HEK293 (cell line): ENCODE results near the gene APOBEC2.

Experiments used
- CTCF ChIA-PET: fragments of 350-600 bp; formaldehyde crosslinking; extraction: SDS; loops from one replicate; lab custom pipeline; 2021; ENCODE audit warnings: antibody characterized with exemption; lab: Yijun Ruan, JAX
- POLR2A ChIA-PET: fragments of 300-600 bp; formaldehyde crosslinking; extraction: SDS; loops from one replicate; lab custom pipeline; 2020; ENCODE audit warnings: antibody characterized with exemption, inconsistent platforms; lab: Yijun Ruan, JAX
- H3K27ac ChIP-seq: fragments of 200-500 bp; sonication (Bioruptor generic); 2 replicates; pipeline ENCODE4 v1.5.1; 2014; ENCODE audit warnings: low read depth, low read length, control low read depth, inconsistent platforms; ENCODE audit errors: extremely low read depth
- H3K36me3 ChIP-seq, 2 experiments: fragments of 200-500 bp in 1 of 2; sonication (Bioruptor generic) in 1 of 2; 1 replicate in 1 of 2; 2 replicates in 1 of 2; pipeline ENCODE4 v1.5.1; 2014 to 2017; ENCODE audit warnings: inconsistent platforms in 2 of 2, low read length in 2 of 2; ENCODE audit not compliant: control insufficient read depth in 2 of 2, insufficient read depth in 1 of 2
- H3K4me1 ChIP-seq: fragments of 200-500 bp; sonication (Bioruptor generic); 2 replicates; pipeline ENCODE4 v1.5.1; 2014; ENCODE audit warnings: mild to moderate bottlenecking, low read length, inconsistent platforms; ENCODE audit not compliant: control insufficient read depth, insufficient read depth
- H3K4me3 ChIP-seq: 2 replicates; pipeline ENCODE4 v1.5.1; 2011; ENCODE audit warnings: low read depth, mild to moderate bottlenecking, control low read depth, low read length, moderate library complexity
- H3K9me3 ChIP-seq: fragments of 200-500 bp; sonication (Bioruptor generic); 2 replicates; pipeline ENCODE4 v1.5.1; 2014; ENCODE audit warnings: low read depth, low read length, inconsistent platforms; ENCODE audit not compliant: control insufficient read depth, insufficient read depth
- KLF17 ChIP-seq: fragments of 450-650 bp; formaldehyde crosslinking; IDR thresholded peaks from 2 replicates; pipeline ENCODE4 v1.5.1; 2016; ENCODE audit warnings: missing biosample characterization, missing genetic modification characterization
- SP3 ChIP-seq: fragments of 450-650 bp; formaldehyde crosslinking; IDR thresholded peaks from 2 replicates; pipeline ENCODE4 v1.5.1; 2016; ENCODE audit warnings: missing biosample characterization, missing genetic modification characterization
- SP7 ChIP-seq: fragments of 450-650 bp; formaldehyde crosslinking; IDR thresholded peaks from 2 replicates; pipeline ENCODE4 v1.5.1; 2016; ENCODE audit warnings: missing biosample characterization, missing genetic modification characterization
- ZBTB21 ChIP-seq: fragments of 450-650 bp; formaldehyde crosslinking; IDR thresholded peaks from 2 replicates; pipeline ENCODE4 v1.5.1; 2017; ENCODE audit warnings: missing biosample characterization, missing genetic modification characterization
- ZBTB8A ChIP-seq: fragments of 450-650 bp; formaldehyde crosslinking; IDR thresholded peaks from 2 replicates; pipeline ENCODE4 v1.5.1; 2016; ENCODE audit warnings: missing biosample characterization, missing genetic modification characterization
- ZFP41 ChIP-seq: fragments of 450-650 bp; formaldehyde crosslinking; IDR thresholded peaks from 2 replicates; pipeline ENCODE4 v1.5.1; 2016; ENCODE audit warnings: missing biosample characterization, missing genetic modification characterization, borderline replicate concordance
- ZIC2 ChIP-seq: fragments of 450-650 bp; formaldehyde crosslinking; IDR thresholded peaks from 2 replicates; pipeline ENCODE4 v1.5.1; 2016; ENCODE audit warnings: missing biosample characterization, missing genetic modification characterization
- ZNF121 ChIP-seq: fragments of 450-650 bp; formaldehyde crosslinking; IDR thresholded peaks from 2 replicates; pipeline ENCODE4 v1.5.1; 2016; ENCODE audit warnings: missing biosample characterization, missing genetic modification characterization
- ZNF18 ChIP-seq: fragments of 450-650 bp; formaldehyde crosslinking; IDR thresholded peaks from 2 replicates; pipeline ENCODE4 v1.5.1; 2016; ENCODE audit warnings: missing biosample characterization, missing genetic modification characterization
- ZNF311 ChIP-seq: fragments of 450-650 bp; formaldehyde crosslinking; IDR thresholded peaks from 2 replicates; pipeline ENCODE4 v1.5.1; 2017; ENCODE audit warnings: missing biosample characterization, missing genetic modification characterization, borderline replicate concordance
- ZNF341 ChIP-seq: fragments of 450-650 bp; formaldehyde crosslinking; IDR thresholded peaks from 2 replicates; pipeline ENCODE4; 2016; ENCODE audit warnings: low read depth, missing biosample characterization, missing genetic modification characterization
- ZNF416 ChIP-seq: fragments of 450-650 bp; formaldehyde crosslinking; IDR thresholded peaks from 2 replicates; pipeline ENCODE4 v1.5.1; 2016; ENCODE audit warnings: missing biosample characterization, missing genetic modification characterization
- ZNF555 ChIP-seq: fragments of 450-650 bp; formaldehyde crosslinking; conservative IDR thresholded peaks from 2 replicates; pipeline ENCODE4 v1.5.1; 2017; ENCODE audit warnings: missing biosample characterization, mild to moderate bottlenecking, missing genetic modification characterization, inconsistent platforms
- ZNF560 ChIP-seq: fragments of 450-650 bp; formaldehyde crosslinking; IDR thresholded peaks from 2 replicates; pipeline ENCODE4 v1.5.1; 2017; ENCODE audit warnings: missing biosample characterization, missing genetic modification characterization, borderline replicate concordance
- ZNF623 ChIP-seq: fragments of 450-650 bp; formaldehyde crosslinking; IDR thresholded peaks from 2 replicates; pipeline ENCODE4 v1.5.1; 2016; ENCODE audit warnings: missing biosample characterization, missing genetic modification characterization
- ZNF654 ChIP-seq: fragments of 450-650 bp; formaldehyde crosslinking; IDR thresholded peaks from 2 replicates; pipeline ENCODE4 v1.5.1; 2016; ENCODE audit warnings: low read depth, missing biosample characterization, missing genetic modification characterization
- ZNF660 ChIP-seq: fragments of 450-650 bp; IDR thresholded peaks from 2 replicates; pipeline ENCODE4 v1.5.1; 2018; ENCODE audit warnings: missing biosample characterization, mild to moderate bottlenecking, missing genetic modification characterization
- ZNF704 ChIP-seq: fragments of 450-650 bp; formaldehyde crosslinking; IDR thresholded peaks from 2 replicates; pipeline ENCODE4 v1.5.1; 2016; ENCODE audit warnings: missing biosample characterization, missing genetic modification characterization
- ZNF830 ChIP-seq: fragments of 450-650 bp; IDR thresholded peaks from 2 replicates; pipeline ENCODE4 v1.5.0; 2018; ENCODE audit warnings: missing biosample characterization, missing genetic modification characterization, low read depth, mild to moderate bottlenecking, moderate library complexity
- ZNF843 ChIP-seq: fragments of 450-650 bp; formaldehyde crosslinking; IDR thresholded peaks from 2 replicates; pipeline ENCODE4 v1.5.1; 2016; ENCODE audit warnings: missing biosample characterization, missing genetic modification characterization
- ZSCAN23 ChIP-seq: fragments of 450-650 bp; formaldehyde crosslinking; IDR thresholded peaks from 2 replicates; pipeline ENCODE4 v1.5.1; 2016; ENCODE audit warnings: missing biosample characterization, missing genetic modification characterization
- ZSCAN4 ChIP-seq: fragments of 450-650 bp; formaldehyde crosslinking; IDR thresholded peaks from 2 replicates; pipeline ENCODE4 v1.5.1; 2017; ENCODE audit warnings: missing biosample characterization, missing genetic modification characterization

The APOBEC2 gene

GRCh38 chr6:41038205-41038604 lies 14.8 kb upstream of the APOBEC2 start:
- CTCF ChIA-PET = interaction anchor here (0.8 to 8.3 kb wide), 12 partner anchors 11 to 1690 kb away, joined by 3 to 146 read pairs (median 5); partner anchors contain the start of gene APOBEC2
- TF ChIP-seq ZIC2 (tag by site-specific recombination) (no peak), ZNF830 (tag by site-specific recombination) (no peak), ZBTB8A (tag by site-specific recombination) (no peak), ZNF660 (tag by site-specific recombination) (no peak), ZSCAN23 (tag by site-specific recombination) (no peak), ZSCAN4 (tag by site-specific recombination) (no peak), ZNF623 (no peak)
- no peak overlapping the region for H3K27ac ChIP-seq
- no peaks in the 10 kb centered on the region for H3K4me1 ChIP-seq
- H3K4me3 ChIP-seq = no peak overlapping the region
- POLR2A ChIA-PET = interaction anchor here (0.9 kb wide), 1 partner anchor 17 kb away, joined by 4 read pairs; no protein-coding TSS in a partner anchor
- no peaks in the 10 kb centered on the region for H3K36me3 ChIP-seq
- no peaks in the 10 kb centered on the region for H3K9me3 ChIP-seq

DNA sequence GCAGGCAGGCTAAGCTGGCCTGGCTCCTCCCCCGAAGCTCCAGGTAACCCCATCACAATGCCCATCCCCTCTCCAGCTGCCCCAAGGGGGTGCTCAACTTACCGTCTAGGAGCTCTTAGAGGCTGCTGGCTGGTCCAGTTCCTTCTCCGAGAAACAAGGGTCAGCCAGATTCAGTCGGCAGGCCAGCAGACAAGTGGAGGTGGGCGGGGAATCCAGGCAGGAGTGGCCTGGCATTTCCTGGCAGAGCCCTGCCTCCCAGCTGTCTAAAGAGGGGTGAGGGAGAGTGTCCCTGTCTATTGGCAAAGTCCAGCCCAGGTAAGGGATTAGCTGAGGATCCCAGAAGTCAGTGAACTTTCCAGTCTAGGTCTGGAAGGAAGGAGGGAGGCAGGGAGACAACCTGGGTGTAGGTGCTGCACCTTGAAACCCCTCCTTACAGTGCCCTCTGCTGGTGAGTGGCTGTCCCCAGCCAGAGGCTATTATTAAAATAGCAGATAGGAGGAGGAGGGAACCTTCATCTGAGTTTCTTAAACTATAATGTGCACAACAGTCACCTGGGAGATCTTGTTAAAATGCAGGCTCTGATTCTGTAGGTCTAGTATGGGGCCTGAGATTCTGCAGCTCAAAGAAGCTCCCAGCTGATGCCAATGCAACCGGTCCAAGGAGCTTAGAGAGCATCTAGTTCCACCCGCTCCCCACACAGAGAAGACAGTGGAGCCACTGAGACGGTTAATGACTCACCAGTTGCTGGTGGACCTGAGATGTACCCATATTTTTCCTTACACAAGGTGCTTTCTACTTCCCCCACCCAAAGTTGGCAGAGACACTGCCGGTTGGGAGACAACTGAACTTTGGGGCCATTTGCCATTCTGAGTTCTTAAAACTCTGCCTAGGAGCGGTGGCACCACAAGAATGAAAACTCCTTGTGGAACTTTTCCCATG lies 13.7 kb upstream of the APOBEC2 start, which contains the start of gene UNC5CL:
Gene UNC5CL, minus strand, starts transcription at position 162 of the 939 bp plus-strand sequence. CDS start 4,147 bp downstream, outside the sequence.
- Histone ChIP-seq H3K9me3 (no peaks in the 10 kb centered on the region), H3K4me1 (no peaks in the 10 kb centered on the region)
- POLR2A ChIA-PET = no interaction called here
- CTCF ChIA-PET = interaction anchor here (0.6 to 8.3 kb wide), 43 partner anchors 12 to 1672 kb away, joined by 3 to 146 read pairs (median 3); partner anchors contain the start of gene APOBEC2
- TF ChIP-seq SP3 (peak; percentile 29; the same call in 1 of the 2 replicates), ZNF311 (no peak), KLF17 (tag by site-specific recombination) (no peak), ZNF654 (tag by site-specific recombination) (peak; percentile 45; the same call in 1 of the 2 replicates), ZFP41 (tag by site-specific recombination) (no peak)
- TF ChIP-seq, all 188 proteins: peak for 2
- Histone ChIP-seq H3K4me3 (no peak within 1 kb of the TSS), H3K36me3 (no peaks in the 10 kb centered on the region), H3K27ac (no peak within 1 kb of the TSS)

- CTCF ChIA-PET = interaction anchor here (0.5 to 8.3 kb wide), 31 partner anchors 7 to 732 kb away, joined by 3 to 146 read pairs (median 3); partner anchors contain the start of gene APOBEC2
- Histone ChIP-seq H3K4me1 (no peaks in the 10 kb centered on the region), H3K9me3 (no peaks in the 10 kb centered on the region), H3K4me3 (no peak overlapping the region), H3K27ac (no peak overlapping the region), H3K36me3 (no peaks in the 10 kb centered on the region)
- POLR2A ChIA-PET = no interaction called here
- TF ChIP-seq ZFP41 (tag by site-specific recombination) = no peak
- TF ChIP-seq ZNF704 (tag by site-specific recombination) = no peak
- TF ChIP-seq ZNF555 (tag by site-specific recombination) = no peak
- no peak for TF ChIP-seq ZNF416 (tag by site-specific recombination)
- TF ChIP-seq ZBTB21 (tag by site-specific recombination) = no peak
- no peak for TF ChIP-seq ZNF121 (tag by site-specific recombination)
- TF ChIP-seq ZNF843 = no peak
- TF ChIP-seq ZNF341 (tag by site-specific recombination) = no peak
- no peak for TF ChIP-seq ZNF560 (tag by site-specific recombination)
- TF ChIP-seq ZNF18 (tag by site-specific recombination) = no peak
- TF ChIP-seq ZSCAN4 (tag by site-specific recombination) = no peak
- no peak for TF ChIP-seq SP7 (tag by site-specific recombination)
These were observed 12.7 kb upstream of the APOBEC2 start for GRCh38 chr6:41040101-41040939.
